GM19023 (cell line): ENCODE measurements around the gene CWF19L2.

Experiments used
- ATAC-seq: cut with Tn5 transposase; IDR thresholded peaks from one replicate; pipeline ENCODE4 v1.9.1; 2021; ENCODE audit warnings: mild to moderate bottlenecking, moderate library complexity; ENCODE audit not compliant: unreplicated experiment

The CWF19L2 gene

DNA sequence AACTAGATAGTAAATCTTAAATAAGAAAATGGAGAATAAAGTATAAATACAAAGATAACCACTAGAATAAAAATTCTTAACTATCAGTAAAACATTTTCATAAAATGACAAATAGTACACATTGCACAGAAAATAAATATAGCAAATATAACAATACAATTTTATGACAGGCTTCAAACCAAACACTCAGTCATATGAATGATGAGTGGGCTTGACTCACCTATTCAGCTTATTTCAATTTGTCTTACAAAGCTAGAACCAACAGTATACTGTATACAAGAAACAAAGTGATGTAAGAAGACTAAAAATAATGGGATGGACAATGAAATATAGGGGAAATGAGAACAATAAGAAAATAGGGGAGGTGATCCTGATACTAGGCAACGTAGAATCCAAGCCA, 141.2 kb downstream of the CWF19L2 start:
- no peak for ATAC-seq

- no peak for ATAC-seq
These were observed 149.6 kb downstream of the CWF19L2 start for GRCh38 chr11:107307991-107308390.

DNA sequence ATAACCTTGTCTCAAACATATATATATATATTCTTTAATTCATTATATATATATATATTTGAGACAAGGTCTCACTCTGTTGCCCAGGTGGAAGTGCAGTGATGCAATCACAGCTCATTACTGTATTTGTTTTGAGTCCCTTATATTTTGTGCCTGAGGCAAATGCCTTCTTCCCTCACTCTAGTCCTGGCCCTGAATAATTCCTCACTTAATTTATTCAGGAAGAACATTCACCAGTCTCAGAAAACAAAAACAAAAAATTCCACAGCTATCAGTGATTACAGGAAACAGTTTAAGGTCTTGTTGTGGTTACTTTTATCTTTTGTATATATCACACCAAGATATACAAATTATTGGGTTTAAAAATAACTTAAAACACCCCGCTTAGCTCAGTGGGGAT, 155.7 kb downstream of the CWF19L2 start:
- no peak for ATAC-seq

DNA sequence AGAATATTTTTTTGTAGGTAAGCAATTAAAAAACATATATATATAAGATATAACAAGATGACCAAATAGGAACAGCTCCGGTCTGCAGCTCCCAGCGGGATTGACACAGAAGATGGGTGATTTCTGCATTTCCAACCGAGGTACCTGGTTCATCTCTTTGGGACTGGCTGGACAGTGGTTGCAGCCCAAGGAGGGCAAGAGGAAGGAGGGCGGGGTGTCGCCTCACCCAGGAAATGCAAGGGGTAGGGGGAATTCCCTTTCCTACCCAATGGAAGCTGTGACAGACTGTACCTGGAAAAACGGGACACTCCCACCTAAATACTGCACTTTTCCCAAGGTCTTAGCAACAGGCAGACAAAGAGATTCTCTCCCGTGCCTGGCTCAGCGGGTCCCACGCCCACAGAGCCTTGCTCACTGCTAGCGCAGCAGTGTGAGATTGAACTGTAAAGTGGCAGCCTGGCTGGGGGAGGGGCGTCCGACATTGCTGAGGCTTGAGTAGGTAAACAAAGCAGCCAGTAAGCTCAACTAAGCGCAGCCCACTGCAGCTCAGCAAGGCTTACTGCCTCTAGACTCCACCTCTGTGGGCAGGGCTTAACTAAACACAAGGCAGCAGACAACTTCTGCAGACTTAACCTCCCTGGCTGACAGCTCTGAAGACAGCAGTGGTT, 163.8 kb downstream of the CWF19L2 start:
- no peak for ATAC-seq

GRCh38 chr11:107282195-107282594, 175.4 kb downstream of the CWF19L2 start:
- no peak for ATAC-seq
